Measurements from ENCODE around the gene CPAMD8.

Gene CPAMD8

DNA sequence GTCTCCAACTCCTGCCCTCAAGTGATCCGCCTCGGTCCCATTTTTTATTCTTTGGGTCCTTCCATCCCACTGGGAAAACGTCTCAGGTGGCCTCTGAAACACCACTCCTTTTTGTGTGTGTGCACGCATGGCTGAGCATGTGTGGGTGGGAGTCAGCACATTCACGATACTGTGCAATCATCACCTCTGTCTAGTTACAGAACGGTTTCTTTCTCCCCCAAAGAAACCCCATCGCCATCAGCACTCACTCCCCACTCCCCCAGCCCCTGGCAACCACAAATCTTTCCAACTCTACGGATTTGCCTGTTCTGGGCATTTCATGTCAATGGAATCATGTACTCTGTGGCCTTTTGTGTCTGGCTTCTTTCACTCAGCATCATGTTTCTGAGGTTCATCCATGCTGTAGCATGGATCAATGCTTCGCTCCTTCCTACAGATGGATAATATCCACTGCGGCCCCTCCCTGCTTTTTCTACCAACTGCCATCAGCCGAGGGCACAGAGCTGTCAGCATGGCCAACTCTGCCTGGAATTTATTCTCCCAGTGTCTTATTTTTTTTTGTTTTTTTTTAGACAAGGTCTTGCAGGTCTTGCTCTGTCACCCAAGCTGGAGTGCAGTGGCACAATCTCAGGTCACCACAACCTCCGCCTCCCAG lies 128.1 kb downstream of the CPAMD8 start:
- no peak overlapping the region for H3K4me3 ChIP-seq (ENCODE audit: low read depth, low read length)
- TF ChIP-seq, protein P1, sequence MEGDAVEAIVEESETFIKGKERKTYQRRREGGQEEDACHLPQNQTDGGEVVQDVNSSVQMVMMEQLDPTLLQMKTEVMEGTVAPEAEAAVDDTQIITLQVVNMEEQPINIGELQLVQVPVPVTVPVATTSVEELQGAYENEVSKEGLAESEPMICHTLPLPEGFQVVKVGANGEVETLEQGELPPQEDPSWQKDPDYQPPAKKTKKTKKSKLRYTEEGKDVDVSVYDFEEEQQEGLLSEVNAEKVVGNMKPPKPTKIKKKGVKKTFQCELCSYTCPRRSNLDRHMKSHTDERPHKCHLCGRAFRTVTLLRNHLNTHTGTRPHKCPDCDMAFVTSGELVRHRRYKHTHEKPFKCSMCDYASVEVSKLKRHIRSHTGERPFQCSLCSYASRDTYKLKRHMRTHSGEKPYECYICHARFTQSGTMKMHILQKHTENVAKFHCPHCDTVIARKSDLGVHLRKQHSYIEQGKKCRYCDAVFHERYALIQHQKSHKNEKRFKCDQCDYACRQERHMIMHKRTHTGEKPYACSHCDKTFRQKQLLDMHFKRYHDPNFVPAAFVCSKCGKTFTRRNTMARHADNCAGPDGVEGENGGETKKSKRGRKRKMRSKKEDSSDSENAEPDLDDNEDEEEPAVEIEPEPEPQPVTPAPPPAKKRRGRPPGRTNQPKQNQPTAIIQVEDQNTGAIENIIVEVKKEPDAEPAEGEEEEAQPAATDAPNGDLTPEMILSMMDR (conservative IDR thresholded peaks at IDR 0.05; ENCODE audit: low read depth, low read length) = no peak
- no peak for DNase-seq (ENCODE audit: low read depth)

- TF ChIP-seq, protein P1 (conservative IDR thresholded peaks at IDR 0.05; ENCODE audit: low read depth, low read length) = no peak
- peak; percentile 14 for DNase-seq (ENCODE audit: low read depth)
- peak overlapping the region; percentile 63 for H3K4me3 ChIP-seq (ENCODE audit: low read depth, low read length)
Observed at GRCh38 chr19:16897856-16898161, 128.8 kb downstream of the CPAMD8 start.

DNA sequence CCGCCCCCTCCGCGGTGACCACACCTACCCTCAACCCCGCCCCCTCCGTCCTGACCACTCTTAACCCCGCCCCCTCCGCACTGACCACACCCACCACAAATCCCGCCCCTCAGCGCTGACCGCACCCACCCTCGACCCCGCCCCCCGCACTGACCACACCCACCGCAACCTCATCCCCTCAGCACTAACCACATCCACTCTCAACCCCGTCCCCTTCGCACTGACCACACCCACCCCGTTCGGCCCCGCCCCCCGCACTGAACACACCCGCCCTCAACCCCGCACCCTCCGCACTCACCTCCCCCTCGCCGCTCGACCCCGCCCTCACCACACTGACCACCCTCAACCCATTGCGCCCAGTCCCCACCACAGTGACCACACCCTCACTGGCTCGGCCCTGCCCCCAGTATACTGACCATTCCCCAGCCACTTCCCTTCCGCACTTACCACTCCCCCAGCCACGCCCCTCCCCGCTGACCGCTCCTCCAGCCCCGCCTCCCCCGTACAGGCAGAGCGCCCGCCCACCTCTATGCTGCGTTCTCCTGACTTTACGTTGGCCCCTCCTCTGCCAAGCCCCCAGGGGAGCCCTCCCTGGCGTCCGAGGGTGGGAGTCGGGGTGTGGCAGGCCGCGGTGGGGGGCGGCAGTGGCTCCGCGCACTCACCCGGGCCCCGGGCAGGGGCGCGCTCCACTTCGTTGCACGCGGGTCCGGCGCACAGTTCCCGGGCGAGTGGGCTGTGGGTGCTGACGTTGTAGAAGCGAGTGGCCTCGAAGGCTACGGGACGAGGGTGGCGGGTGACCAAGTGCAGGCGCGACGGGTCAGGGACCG lies 129.4 kb downstream of the CPAMD8 start:
- TF ChIP-seq, protein P1 (conservative IDR thresholded peaks at IDR 0.05; ENCODE audit: low read depth, low read length) = no peak
- peak overlapping the region; percentile 63 for H3K4me3 ChIP-seq (ENCODE audit: low read depth, low read length)
- DNase-seq (ENCODE audit: low read depth) = peak; percentile 97

DNA sequence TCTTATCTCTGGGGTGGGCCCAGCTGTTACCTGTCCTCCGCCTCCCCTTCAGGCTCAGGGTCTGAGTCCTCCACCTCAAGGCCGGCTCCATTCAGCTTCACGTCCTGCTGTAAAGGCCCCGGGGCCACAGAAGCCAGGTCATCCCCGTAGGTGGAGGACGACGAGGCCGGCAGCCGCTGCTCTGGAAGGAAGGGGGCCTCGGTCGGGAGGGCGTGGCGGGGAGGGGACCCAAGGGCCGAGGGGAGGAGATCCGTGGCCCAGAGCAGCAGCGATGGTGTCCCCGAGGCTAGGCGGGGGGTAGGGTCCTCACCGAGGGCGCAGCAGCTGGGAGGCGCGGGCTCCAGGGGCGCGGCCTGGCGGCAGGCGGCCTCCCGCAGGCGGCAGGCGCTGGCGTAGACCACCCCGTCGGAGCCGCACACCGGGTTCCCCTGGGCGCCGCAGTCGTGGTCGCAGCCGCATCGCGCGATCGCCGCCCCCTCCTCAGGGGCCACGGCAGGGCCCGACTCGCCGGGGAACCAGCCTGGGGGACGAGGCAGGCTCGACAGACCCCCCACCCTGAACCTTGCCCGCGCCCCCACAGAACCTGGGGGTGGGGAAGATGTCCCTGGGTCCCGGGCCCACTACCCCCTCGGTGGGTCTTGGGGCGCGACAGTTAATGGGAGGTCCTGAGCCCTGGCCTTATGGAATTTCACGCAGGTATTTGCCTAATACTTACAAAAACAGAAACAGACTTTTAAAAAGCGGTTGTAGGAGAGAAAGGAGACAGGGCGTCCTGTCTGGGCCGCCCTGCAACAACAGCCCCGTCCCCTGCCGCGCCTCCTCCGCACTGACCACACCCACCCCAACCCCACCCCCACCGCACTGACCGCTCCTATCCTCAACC lies 130.2 kb downstream of the CPAMD8 start:
- no peak for DNase-seq (ENCODE audit: low read depth)
- TF ChIP-seq, protein P1 (conservative IDR thresholded peaks at IDR 0.05; ENCODE audit: low read depth, low read length) = no peak
- peak overlapping the region; percentile 54 for H3K4me3 ChIP-seq (ENCODE audit: low read depth, low read length)

- TF ChIP-seq, protein P1 (conservative IDR thresholded peaks at IDR 0.05; ENCODE audit: low read depth, low read length) = no peak
- H3K4me3 ChIP-seq (ENCODE audit: low read depth, low read length) = no peak overlapping the region
- DNase-seq (ENCODE audit: low read depth) = peak; percentile 25
Observed at GRCh38 chr19:16895467-16896145, 131.0 kb downstream of the CPAMD8 start.

GRCh38 chr19:16894080-16894479 lies 132.5 kb downstream of the CPAMD8 start:
- H3K4me3 ChIP-seq (ENCODE audit: low read depth, low read length) = no peak overlapping the region
- no peak for DNase-seq (ENCODE audit: low read depth)
- TF ChIP-seq, protein P1 (conservative IDR thresholded peaks at IDR 0.05; ENCODE audit: low read depth, low read length) = no peak

Measured in choroid plexus epithelial cell (primary cell).